ENCODE data around the gene TSPEAR.

The TSPEAR gene

GRCh38 chr21:44711327-44712202, at the start of gene TSPEAR:
Gene TSPEAR (minus strand): TSS chr21:44711572. CDS start chr21:44711514, 58 bp downstream.
- Mint-ChIP-seq H3K36me3 (ENCODE audit: low read depth) (no peaks in the 10 kb centered on the region), H3K4me3 (no peak within 1 kb of the TSS), H3K4me1 (ENCODE audit: low read depth) (peaks cover 6% of the 10 kb centered on the region), H3K27me3 (ENCODE audit: low read depth) (peaks cover 84% of the 10 kb centered on the region), H3K9me3 (no peaks in the 10 kb centered on the region), H3K27ac (no peak within 1 kb of the TSS)
- DNase-seq (ENCODE audit: low spot score) = no peak

- DNase-seq (ENCODE audit: low spot score) = no peak
- H3K4me1 Mint-ChIP-seq (ENCODE audit: low read depth) = peaks cover 3% of the 10 kb centered on the region
- no peaks in the 10 kb centered on the region for H3K27me3 Mint-ChIP-seq (ENCODE audit: low read depth)
- no peaks in the 10 kb centered on the region for H3K9me3 Mint-ChIP-seq
- no peaks in the 10 kb centered on the region for H3K36me3 Mint-ChIP-seq (ENCODE audit: low read depth)
- no peak overlapping the region for H3K27ac Mint-ChIP-seq
- no peak overlapping the region for H3K4me3 Mint-ChIP-seq
Measured at GRCh38 chr21:44760376-44760775, 49.0 kb upstream of the TSPEAR start.

- Mint-ChIP-seq H3K4me1 (ENCODE audit: low read depth) (peaks cover 1% of the 10 kb centered on the region), H3K27me3 (ENCODE audit: low read depth) (no peaks in the 10 kb centered on the region), H3K9me3 (no peaks in the 10 kb centered on the region), H3K4me3 (no peak overlapping the region), H3K36me3 (ENCODE audit: low read depth) (no peaks in the 10 kb centered on the region), H3K27ac (no peak overlapping the region)
- no peak for DNase-seq (ENCODE audit: low spot score)
Measured at GRCh38 chr21:44759628-44760285, 48.4 kb upstream of the TSPEAR start.

- DNase-seq (ENCODE audit: low spot score) = no peak
- Mint-ChIP-seq H3K4me3 (no peak overlapping the region), H3K4me1 (ENCODE audit: low read depth) (peaks cover 1% of the 10 kb centered on the region), H3K27ac (no peak overlapping the region), H3K9me3 (no peaks in the 10 kb centered on the region), H3K27me3 (ENCODE audit: low read depth) (no peaks in the 10 kb centered on the region), H3K36me3 (ENCODE audit: low read depth) (no peaks in the 10 kb centered on the region)
Measured at GRCh38 chr21:44758781-44759627, 47.6 kb upstream of the TSPEAR start.

- Mint-ChIP-seq H3K36me3 (ENCODE audit: low read depth) (no peaks in the 10 kb centered on the region), H3K27ac (no peak overlapping the region), H3K9me3 (no peaks in the 10 kb centered on the region), H3K4me3 (no peak overlapping the region), H3K4me1 (ENCODE audit: low read depth) (peaks cover 1% of the 10 kb centered on the region), H3K27me3 (ENCODE audit: low read depth) (no peaks in the 10 kb centered on the region)
- no peak for DNase-seq (ENCODE audit: low spot score)
Measured at GRCh38 chr21:44758141-44758561, 46.8 kb upstream of the TSPEAR start.

- Mint-ChIP-seq H3K4me1 (ENCODE audit: low read depth) (peaks cover 1% of the 10 kb centered on the region), H3K4me3 (no peak overlapping the region)
Measured at GRCh38 chr21:44757731-44758130, 46.4 kb upstream of the TSPEAR start.

GRCh38 chr21:44756423-44757185, 45.2 kb upstream of the TSPEAR start:
- Mint-ChIP-seq H3K27me3 (ENCODE audit: low read depth) (no peaks in the 10 kb centered on the region), H3K27ac (no peak overlapping the region), H3K4me3 (no peak overlapping the region)

More at GRCh38 chr21:44757731-44758130, 46.4 kb upstream of the TSPEAR start:
- Mint-ChIP-seq H3K27ac (no peak overlapping the region), H3K36me3 (ENCODE audit: low read depth) (no peaks in the 10 kb centered on the region), H3K9me3 (no peaks in the 10 kb centered on the region), H3K27me3 (ENCODE audit: low read depth) (no peaks in the 10 kb centered on the region)
- DNase-seq (ENCODE audit: low spot score) = no peak

GRCh38 chr21:44755227-44755626, 43.9 kb upstream of the TSPEAR start:
- Mint-ChIP-seq H3K36me3 (ENCODE audit: low read depth) (no peaks in the 10 kb centered on the region), H3K4me3 (no peak overlapping the region), H3K27ac (no peak overlapping the region), H3K9me3 (no peaks in the 10 kb centered on the region), H3K4me1 (ENCODE audit: low read depth) (no peaks in the 10 kb centered on the region), H3K27me3 (ENCODE audit: low read depth) (peaks cover 4% of the 10 kb centered on the region)
- no peak for DNase-seq (ENCODE audit: low spot score)

More at GRCh38 chr21:44756423-44757185, 45.2 kb upstream of the TSPEAR start:
- Mint-ChIP-seq H3K36me3 (ENCODE audit: low read depth) (no peaks in the 10 kb centered on the region), H3K9me3 (no peaks in the 10 kb centered on the region), H3K4me1 (ENCODE audit: low read depth) (peaks cover 1% of the 10 kb centered on the region)
- no peak for DNase-seq (ENCODE audit: low spot score)

- H3K27me3 Mint-ChIP-seq (ENCODE audit: low read depth) = peaks cover 4% of the 10 kb centered on the region
- H3K27ac Mint-ChIP-seq = no peak overlapping the region
- no peaks in the 10 kb centered on the region for H3K36me3 Mint-ChIP-seq (ENCODE audit: low read depth)
- no peaks in the 10 kb centered on the region for H3K4me1 Mint-ChIP-seq (ENCODE audit: low read depth)
- H3K4me3 Mint-ChIP-seq = no peak overlapping the region
- no peak for DNase-seq (ENCODE audit: low spot score)
- H3K9me3 Mint-ChIP-seq = no peaks in the 10 kb centered on the region
Measured at GRCh38 chr21:44753357-44753756, 42.0 kb upstream of the TSPEAR start.

GRCh38 chr21:44752671-44753235, 41.4 kb upstream of the TSPEAR start:
- Mint-ChIP-seq H3K36me3 (ENCODE audit: low read depth) (no peaks in the 10 kb centered on the region), H3K4me1 (ENCODE audit: low read depth) (no peaks in the 10 kb centered on the region), H3K9me3 (no peaks in the 10 kb centered on the region), H3K27ac (no peak overlapping the region), H3K4me3 (no peak overlapping the region), H3K27me3 (ENCODE audit: low read depth) (peaks cover 7% of the 10 kb centered on the region)
- no peak for DNase-seq (ENCODE audit: low spot score)

- H3K4me1 Mint-ChIP-seq (ENCODE audit: low read depth) = no peaks in the 10 kb centered on the region
- H3K4me3 Mint-ChIP-seq = no peak overlapping the region
- peaks cover 9% of the 10 kb centered on the region for H3K27me3 Mint-ChIP-seq (ENCODE audit: low read depth)
- no peak for DNase-seq (ENCODE audit: low spot score)
- no peaks in the 10 kb centered on the region for H3K36me3 Mint-ChIP-seq (ENCODE audit: low read depth)
- no peak overlapping the region for H3K27ac Mint-ChIP-seq
- no peaks in the 10 kb centered on the region for H3K9me3 Mint-ChIP-seq
Measured at GRCh38 chr21:44751799-44752636, 40.6 kb upstream of the TSPEAR start.

GRCh38 chr21:44751186-44751798, 39.9 kb upstream of the TSPEAR start:
- Mint-ChIP-seq H3K27me3 (ENCODE audit: low read depth) (peaks cover 9% of the 10 kb centered on the region), H3K27ac (no peak overlapping the region), H3K9me3 (no peaks in the 10 kb centered on the region), H3K4me1 (ENCODE audit: low read depth) (no peaks in the 10 kb centered on the region), H3K36me3 (ENCODE audit: low read depth) (no peaks in the 10 kb centered on the region), H3K4me3 (no peak overlapping the region)
- no peak for DNase-seq (ENCODE audit: low spot score)

Data from T-helper 2 cell treated with Interferon-gamma antibody and Interleukin-4, amounts not matched to agents 5 μg/mL and 100 μg/mL, for 36 hours (primary cell).